SH-SY5Y (cell line): ENCODE measurements around the gene CD79A.

Experiments
- GATA2 ChIP-seq: IDR thresholded peaks from 2 replicates; pipeline ENCODE4 v1.6.1; 2011; ENCODE audit warnings: mild to moderate bottlenecking, low read depth, low read length
- GATA3 ChIP-seq: IDR thresholded peaks from 2 replicates; pipeline ENCODE4 v1.6.1; 2011; ENCODE audit warnings: low read depth, mild to moderate bottlenecking, low read length, moderate library complexity

GRCh38 chr19:41847351-41848105 is 29.6 kb upstream of the CD79A start:
- no peak for TF ChIP-seq GATA2
- no peak for TF ChIP-seq GATA3
